OCI-LY1 (cell line): Measurements from ENCODE around the gene UBE2G2.
"Not testable (repeated sequence)": the region's sequence is repeated elsewhere in the genome, so short reads cannot be mapped to it uniquely, and the experiment has no call there.

Experiments used
- H2AFZ ChIP-seq: fragments of 200-600 bp; sonication (generic), shearing (Covaris generic); 2 replicates; pipeline ENCODE4 v1.6.0; 2014; ENCODE audit warnings: antibody characterized with exemption, mild to moderate bottlenecking, low read length
- H3F3A ChIP-seq: fragments of 200-600 bp; sonication (generic), shearing (Covaris generic); 2 replicates; pipeline ENCODE4 v1.6.0; 2014; ENCODE audit warnings: mild to moderate bottlenecking, antibody characterized with exemption, low read length, moderate library complexity; ENCODE audit not compliant: insufficient read depth
- H3K27ac ChIP-seq: fragments of 200-600 bp; sonication (generic); 2 replicates; pipeline ENCODE4 v1.5.1; 2014; ENCODE audit warnings: low read length, mixed run types, mild to moderate bottlenecking, low read depth; ENCODE audit not compliant: poor library complexity, severe bottlenecking
- H3K27me3 ChIP-seq: fragments of 200-600 bp; sonication (generic); 2 replicates; pipeline ENCODE4 v1.6.0; 2014; ENCODE audit warnings: antibody characterized with exemption, mild to moderate bottlenecking, low read length, moderate library complexity; ENCODE audit not compliant: insufficient read depth
- H3K36me3 ChIP-seq: fragments of 200-600 bp; sonication (generic); 2 replicates; pipeline ENCODE4 v1.6.1; 2014; ENCODE audit warnings: mild to moderate bottlenecking, antibody characterized with exemption, low read length, moderate library complexity, mixed read lengths; ENCODE audit not compliant: insufficient read depth
- H3K4me1 ChIP-seq: fragments of 200-600 bp; sonication (generic); 2 replicates; pipeline ENCODE4 v1.5.1; 2014; ENCODE audit warnings: mild to moderate bottlenecking, low read length, moderate library complexity; ENCODE audit not compliant: insufficient read depth, severe bottlenecking
- H3K4me2 ChIP-seq: fragments of 200-600 bp; sonication (generic), shearing (Covaris generic); 2 replicates; pipeline ENCODE4 v1.6.1; 2014; ENCODE audit warnings: low read length
- H3K4me3 ChIP-seq: fragments of 200-600 bp; sonication (generic); 2 replicates; pipeline ENCODE4 v1.5.1; 2014; ENCODE audit warnings: low read length, low read depth, mild to moderate bottlenecking, mixed read lengths; ENCODE audit not compliant: poor library complexity, severe bottlenecking
- H3K79me2 ChIP-seq: fragments of 200-600 bp; shearing (Covaris generic); 2 replicates; pipeline ENCODE4 v1.6.1; 2016; ENCODE audit warnings: mixed run types, low read length, mixed read lengths; ENCODE audit not compliant: insufficient read depth
- H3K9ac ChIP-seq: fragments of 200-600 bp; sonication (generic), shearing (Covaris generic); 2 replicates; pipeline ENCODE4 v1.6.1; 2014; ENCODE audit warnings: mild to moderate bottlenecking, low read length, mixed read lengths
- H3K9me2 ChIP-seq: fragments of 200-600 bp; sonication (generic), shearing (Covaris generic); 2 replicates; pipeline ENCODE4 v1.6.1; 2014; ENCODE audit warnings: low read depth, mild to moderate bottlenecking, low read length, mixed read lengths
- H3K9me3 ChIP-seq: fragments of 200-600 bp; shearing (Covaris generic); 2 replicates; pipeline ENCODE4 v1.6.1; 2014; ENCODE audit warnings: low read length, mixed read lengths
- H4K20me1 ChIP-seq: fragments of 200-600 bp; sonication (generic), shearing (Covaris generic); 2 replicates; pipeline ENCODE4 v1.6.0; 2016; ENCODE audit warnings: mild to moderate bottlenecking, low read length; ENCODE audit not compliant: insufficient read depth
- EZH2 ChIP-seq: fragments of 200-600 bp; sonication (generic), shearing (Covaris generic); IDR thresholded peaks from 2 replicates; pipeline ENCODE4 v1.8.0; 2017; ENCODE audit warnings: borderline replicate concordance, mixed run types, mild to moderate bottlenecking, antibody characterized with exemption, low read length, moderate library complexity, mixed read lengths
- TF ChIP-seq, protein P1 (sequence below): fragments of 200-600 bp; sonication (generic), shearing (Covaris generic); IDR thresholded peaks from 2 replicates; pipeline ENCODE4 v1.5.1; 2017; ENCODE audit warnings: mild to moderate bottlenecking, antibody characterized with exemption, low read length, moderate library complexity, mixed read lengths

UBE2G2 gene

DNA sequence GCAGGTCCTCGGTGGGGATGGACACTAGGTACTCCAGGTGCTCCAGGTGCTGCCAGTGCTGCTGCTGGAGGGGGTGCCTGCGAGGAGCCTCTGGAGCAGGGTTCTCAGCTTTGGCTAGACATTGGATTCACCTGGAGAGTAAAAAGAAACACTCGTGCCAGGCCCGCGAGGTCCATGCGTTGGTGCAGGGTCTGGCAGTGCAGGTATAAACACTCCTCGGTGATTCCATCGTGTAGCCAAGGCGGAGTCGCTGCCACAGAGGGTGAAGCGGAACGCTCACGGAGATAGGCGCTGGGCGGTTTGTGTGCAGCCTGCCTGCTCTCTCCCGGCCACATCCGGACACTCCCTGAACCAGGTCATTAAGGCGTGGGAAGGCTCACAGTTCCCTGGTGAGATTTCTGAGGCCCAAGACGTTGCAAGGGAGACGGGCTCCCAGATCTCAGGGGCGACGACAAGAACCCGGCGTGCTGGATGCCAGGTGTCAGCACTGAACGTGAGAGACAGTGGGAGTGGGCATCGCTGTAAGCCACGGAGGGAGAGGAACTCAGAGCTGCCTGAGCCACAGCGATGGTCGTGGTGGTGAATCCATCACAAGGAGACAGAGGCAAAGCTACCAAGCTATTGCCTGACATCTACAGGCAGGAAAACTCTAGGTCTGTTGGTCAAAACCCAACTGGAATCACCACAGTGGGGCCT lies 33.5 kb upstream of the UBE2G2 start:
- no peak overlapping the region for H3K27ac ChIP-seq
- no peaks in the 10 kb centered on the region for H3K9me3 ChIP-seq
- H2AFZ ChIP-seq: no peak overlapping the region
- no peaks in the 10 kb centered on the region for H4K20me1 ChIP-seq
- H3F3A ChIP-seq: no peaks in the 10 kb centered on the region
- no peaks in the 10 kb centered on the region for H3K27me3 ChIP-seq
- no peaks in the 10 kb centered on the region for H3K9me2 ChIP-seq
- no peak overlapping the region for H3K4me3 ChIP-seq
- H3K4me2 ChIP-seq: no peak overlapping the region
- no peaks in the 10 kb centered on the region for H3K36me3 ChIP-seq
- no peaks in the 10 kb centered on the region for H3K79me2 ChIP-seq
- H3K9ac ChIP-seq: no peak overlapping the region
- H3K4me1 ChIP-seq: no peaks in the 10 kb centered on the region
- TF ChIP-seq, protein P1, sequence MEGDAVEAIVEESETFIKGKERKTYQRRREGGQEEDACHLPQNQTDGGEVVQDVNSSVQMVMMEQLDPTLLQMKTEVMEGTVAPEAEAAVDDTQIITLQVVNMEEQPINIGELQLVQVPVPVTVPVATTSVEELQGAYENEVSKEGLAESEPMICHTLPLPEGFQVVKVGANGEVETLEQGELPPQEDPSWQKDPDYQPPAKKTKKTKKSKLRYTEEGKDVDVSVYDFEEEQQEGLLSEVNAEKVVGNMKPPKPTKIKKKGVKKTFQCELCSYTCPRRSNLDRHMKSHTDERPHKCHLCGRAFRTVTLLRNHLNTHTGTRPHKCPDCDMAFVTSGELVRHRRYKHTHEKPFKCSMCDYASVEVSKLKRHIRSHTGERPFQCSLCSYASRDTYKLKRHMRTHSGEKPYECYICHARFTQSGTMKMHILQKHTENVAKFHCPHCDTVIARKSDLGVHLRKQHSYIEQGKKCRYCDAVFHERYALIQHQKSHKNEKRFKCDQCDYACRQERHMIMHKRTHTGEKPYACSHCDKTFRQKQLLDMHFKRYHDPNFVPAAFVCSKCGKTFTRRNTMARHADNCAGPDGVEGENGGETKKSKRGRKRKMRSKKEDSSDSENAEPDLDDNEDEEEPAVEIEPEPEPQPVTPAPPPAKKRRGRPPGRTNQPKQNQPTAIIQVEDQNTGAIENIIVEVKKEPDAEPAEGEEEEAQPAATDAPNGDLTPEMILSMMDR: no peak
- TF ChIP-seq EZH2: no peak

DNA sequence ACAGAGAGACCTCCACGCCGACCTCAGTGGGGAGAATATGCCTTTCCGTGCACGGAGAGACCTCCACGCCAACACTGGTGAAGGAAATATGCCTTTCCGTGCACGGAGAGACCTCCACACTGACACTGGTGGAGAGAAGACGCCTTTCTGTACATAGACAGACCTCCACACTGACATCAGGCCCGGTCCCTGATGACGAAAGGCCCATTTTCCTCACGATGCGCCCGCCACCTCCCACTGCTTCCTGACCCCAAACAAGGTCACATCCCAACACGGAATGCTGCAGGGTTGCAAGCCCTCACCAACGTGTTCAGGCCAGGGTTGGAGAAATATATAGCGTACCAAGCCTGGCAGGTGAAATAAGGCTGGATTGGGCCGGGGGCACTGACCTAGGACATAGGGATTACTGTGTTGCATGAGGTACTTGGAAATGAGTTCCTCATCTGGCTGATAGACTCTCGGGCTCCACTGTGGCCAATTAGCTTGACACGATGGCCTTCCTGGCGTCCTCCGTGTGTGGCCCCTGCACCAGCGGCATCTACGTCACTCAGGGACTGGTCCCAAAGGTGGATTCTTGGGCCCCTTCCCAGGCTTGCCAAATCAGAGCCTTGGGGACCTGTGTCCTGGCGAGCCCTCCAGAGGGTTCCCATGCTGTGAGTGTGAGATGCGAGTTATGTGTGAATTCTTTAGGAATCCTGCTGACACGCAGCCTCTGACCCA lies 32.8 kb upstream of the UBE2G2 start:
- TF ChIP-seq EZH2: no peak
- TF ChIP-seq, protein P1: no peak
- Histone ChIP-seq H3K27me3 (no peaks in the 10 kb centered on the region; the same call in 1 of the 2 replicates), H3F3A (no peaks in the 10 kb centered on the region), H3K9me2 (no peaks in the 10 kb centered on the region), H4K20me1 (no peaks in the 10 kb centered on the region), H3K27ac (no peak overlapping the region), H3K36me3 (no peaks in the 10 kb centered on the region), H2AFZ (no peak overlapping the region), H3K9me3 (no peaks in the 10 kb centered on the region), H3K4me3 (no peak overlapping the region), H3K9ac (no peak overlapping the region), H3K4me1 (no peaks in the 10 kb centered on the region), H3K79me2 (no peaks in the 10 kb centered on the region), H3K4me2 (no peak overlapping the region)

DNA sequence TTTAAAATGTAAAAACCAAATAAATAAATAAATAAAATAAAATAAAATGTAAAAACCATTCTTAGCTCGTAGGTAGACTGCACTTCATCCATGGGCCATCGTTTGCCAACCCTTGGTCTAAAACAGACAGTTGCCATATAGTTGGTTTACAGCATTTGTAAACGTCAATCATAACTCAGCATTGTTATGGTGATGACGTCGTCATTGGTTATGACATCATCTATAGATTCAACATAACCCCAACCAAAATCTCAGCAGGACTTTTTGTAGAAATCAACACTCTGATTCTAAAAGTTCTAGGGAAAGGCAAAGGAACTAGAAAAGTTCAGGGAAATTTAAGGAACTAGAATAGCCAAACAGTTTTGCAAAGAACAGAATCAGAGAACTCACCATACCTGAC lies 32.0 kb upstream of the UBE2G2 start:
- no peak overlapping the region for H3K4me2 ChIP-seq
- H3K4me1 ChIP-seq: no peaks in the 10 kb centered on the region
- peaks cover under 1% of the 10 kb centered on the region; the same call in 1 of the 2 replicates for H3K9me3 ChIP-seq
- no peaks in the 10 kb centered on the region; the same call in 1 of the 2 replicates for H3K27me3 ChIP-seq
- H3K9me2 ChIP-seq: no peaks in the 10 kb centered on the region
- no peaks in the 10 kb centered on the region for H3K79me2 ChIP-seq
- no peak overlapping the region for H2AFZ ChIP-seq
- H3K27ac ChIP-seq: no peak overlapping the region
- TF ChIP-seq EZH2: no peak
- TF ChIP-seq, protein P1: no peak
- no peak overlapping the region for H3K4me3 ChIP-seq
- no peaks in the 10 kb centered on the region for H3K36me3 ChIP-seq
- no peaks in the 10 kb centered on the region for H4K20me1 ChIP-seq
- no peaks in the 10 kb centered on the region for H3F3A ChIP-seq
- no peak overlapping the region for H3K9ac ChIP-seq

DNA sequence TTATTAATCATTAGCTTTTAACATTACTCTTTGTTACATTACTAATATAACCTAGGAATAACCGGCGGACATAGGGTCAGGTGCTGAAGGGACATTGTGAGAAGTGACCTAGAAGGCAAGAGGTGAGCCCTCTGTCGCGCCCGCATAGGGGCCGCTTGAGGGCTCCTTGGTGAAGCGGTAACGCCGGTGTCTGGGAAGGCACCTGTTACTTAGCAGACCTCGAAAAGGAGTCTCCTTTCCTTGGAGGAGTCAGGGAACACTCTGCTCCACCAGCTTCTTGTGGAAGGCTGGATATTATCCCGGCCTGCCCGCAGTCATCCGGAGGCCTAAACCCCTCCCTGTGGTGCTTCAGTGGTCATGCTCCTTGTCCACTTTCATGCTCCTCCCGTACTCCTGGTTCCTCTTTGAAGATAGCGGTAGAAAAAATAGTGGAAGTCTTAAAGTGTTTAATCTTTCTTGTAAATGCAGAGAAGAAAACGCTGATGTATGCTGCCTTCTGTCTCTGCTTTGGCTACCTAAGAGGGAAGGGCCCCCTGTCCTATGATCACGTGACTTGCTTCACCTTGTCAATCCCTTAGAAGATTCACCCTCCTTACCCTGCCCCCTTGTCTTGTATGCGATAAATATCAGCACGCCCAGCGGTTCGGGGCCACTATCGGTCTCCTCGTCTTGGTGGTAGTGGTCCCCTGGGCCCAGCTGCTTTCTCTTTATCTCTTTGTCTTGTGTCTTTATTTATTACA lies 31.1 kb upstream of the UBE2G2 start:
- not testable (repeated sequence) for H3K9me3 ChIP-seq, H3F3A ChIP-seq, H3K79me2 ChIP-seq, H3K4me2 ChIP-seq, H3K9ac ChIP-seq, H3K27ac ChIP-seq, H4K20me1 ChIP-seq, H2AFZ ChIP-seq, H3K4me1 ChIP-seq, H3K27me3 ChIP-seq, H3K4me3 ChIP-seq, H3K36me3 ChIP-seq, H3K9me2 ChIP-seq
